Measurements from ENCODE around the gene RHOH. TPM values are rescaled to one million over a fixed set of nuclear protein-coding genes. Genes with fewer than 3 reads are reported as not detected.
A peak's percentile ranks its signal among the peaks of the same experiment; 100 is the strongest.
"Not testable (repeated sequence)": the region's sequence is repeated elsewhere in the genome, so short reads cannot be mapped to it uniquely, and the experiment has no call there.

RHOH gene
- total RNA-seq, 1 experiment from 2014 or later = 74.2 TPM

DNA sequence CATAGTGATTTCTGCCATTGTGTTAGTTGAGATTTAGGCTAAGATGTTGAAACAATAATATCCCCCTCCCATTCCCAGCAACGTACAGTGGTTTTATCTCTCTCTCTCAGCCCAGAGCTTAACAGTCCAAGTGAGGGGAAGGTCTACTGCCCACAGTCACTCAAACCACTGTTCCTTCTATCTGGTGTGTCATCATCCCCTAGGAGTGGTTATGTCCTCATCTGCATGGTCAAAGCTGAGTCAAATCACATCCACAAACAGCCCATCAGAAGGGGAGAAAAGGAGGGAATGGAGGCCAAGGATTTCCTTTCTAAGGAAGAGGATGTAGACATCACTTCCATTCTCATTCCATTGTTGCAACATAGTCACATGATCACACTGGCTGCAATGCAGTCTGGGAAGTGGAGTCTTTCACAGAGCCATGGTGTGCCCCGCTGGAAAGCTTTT is 95.5 kb downstream of the RHOH start:
- no peaks in the 10 kb centered on the region for H3K36me3 ChIP-seq (ENCODE audit: insufficient read depth, low read length, poor library complexity, severe bottlenecking)
- DNase-seq (ENCODE audit: low spot score) = peak; percentile 47
- H3K27ac ChIP-seq (ENCODE audit: low read depth, low read length, poor library complexity, severe bottlenecking) = no peak overlapping the region
- peaks cover 6% of the 10 kb centered on the region for H3K9me3 ChIP-seq (ENCODE audit: low read depth, low read length, poor library complexity, severe bottlenecking)
- ChIA-PET CTCF (no interaction called here), POLR2A (ENCODE audit: low non-redundant PET) (no interaction called here)
- intact Hi-C loops (cut with micrococcal nuclease; ENCODE audit: unreplicated experiment) = no loop called here
- H3K27me3 ChIP-seq (replicated peaks; ENCODE audit: insufficient read depth, low read depth, low read length, poor library complexity) = no peaks in the 10 kb centered on the region
- H3K4me3 ChIP-seq (ENCODE audit: low read depth, low read length, poor library complexity, severe bottlenecking) = no peak overlapping the region
- no TSS peak for BruUV-seq (replicated peaks)
- H3K4me1 ChIP-seq (ENCODE audit: insufficient read depth, low read length, poor library complexity, severe bottlenecking) = peaks cover 3% of the 10 kb centered on the region
- TF ChIP-seq EZH2 (IDR thresholded peaks at IDR 0.05; ENCODE audit: borderline replicate concordance, low read depth, low read length, poor library complexity, severe bottlenecking) = no peak
- TF ChIP-seq, protein P1, sequence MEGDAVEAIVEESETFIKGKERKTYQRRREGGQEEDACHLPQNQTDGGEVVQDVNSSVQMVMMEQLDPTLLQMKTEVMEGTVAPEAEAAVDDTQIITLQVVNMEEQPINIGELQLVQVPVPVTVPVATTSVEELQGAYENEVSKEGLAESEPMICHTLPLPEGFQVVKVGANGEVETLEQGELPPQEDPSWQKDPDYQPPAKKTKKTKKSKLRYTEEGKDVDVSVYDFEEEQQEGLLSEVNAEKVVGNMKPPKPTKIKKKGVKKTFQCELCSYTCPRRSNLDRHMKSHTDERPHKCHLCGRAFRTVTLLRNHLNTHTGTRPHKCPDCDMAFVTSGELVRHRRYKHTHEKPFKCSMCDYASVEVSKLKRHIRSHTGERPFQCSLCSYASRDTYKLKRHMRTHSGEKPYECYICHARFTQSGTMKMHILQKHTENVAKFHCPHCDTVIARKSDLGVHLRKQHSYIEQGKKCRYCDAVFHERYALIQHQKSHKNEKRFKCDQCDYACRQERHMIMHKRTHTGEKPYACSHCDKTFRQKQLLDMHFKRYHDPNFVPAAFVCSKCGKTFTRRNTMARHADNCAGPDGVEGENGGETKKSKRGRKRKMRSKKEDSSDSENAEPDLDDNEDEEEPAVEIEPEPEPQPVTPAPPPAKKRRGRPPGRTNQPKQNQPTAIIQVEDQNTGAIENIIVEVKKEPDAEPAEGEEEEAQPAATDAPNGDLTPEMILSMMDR (conservative IDR thresholded peaks at IDR 0.05; ENCODE audit: low read depth, low read length) = no peak

DNA sequence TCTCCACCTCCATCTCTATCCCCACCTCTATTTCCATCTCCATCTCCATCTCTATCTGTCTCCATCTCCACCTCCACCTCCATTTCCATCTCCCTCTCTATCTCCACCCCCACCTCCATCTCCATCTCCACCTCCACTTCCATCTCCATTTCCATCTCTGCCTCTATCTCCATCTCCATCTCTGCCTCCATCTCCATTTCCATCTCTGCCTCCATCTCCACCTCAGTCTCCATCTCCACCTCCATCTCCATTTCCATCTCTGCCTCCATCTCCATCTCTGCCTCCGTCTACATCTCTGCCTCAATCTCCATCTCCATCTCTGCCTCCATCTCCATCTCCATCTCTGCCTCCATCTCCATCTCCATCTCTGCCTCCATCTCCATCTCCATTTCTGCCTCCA is 97.5 kb downstream of the RHOH start:
- no TSS peak for BruUV-seq (replicated peaks)
- TF ChIP-seq, protein P1 (conservative IDR thresholded peaks at IDR 0.05; ENCODE audit: low read depth, low read length) = no peak
- TF ChIP-seq EZH2 (IDR thresholded peaks at IDR 0.05; ENCODE audit: borderline replicate concordance, low read depth, low read length, poor library complexity, severe bottlenecking) = no peak
- Histone ChIP-seq H3K4me1 (ENCODE audit: insufficient read depth, low read length, poor library complexity, severe bottlenecking) (peaks cover 2% of the 10 kb centered on the region), H3K4me3 (ENCODE audit: low read depth, low read length, poor library complexity, severe bottlenecking) (no peak overlapping the region), H3K36me3 (ENCODE audit: insufficient read depth, low read length, poor library complexity, severe bottlenecking) (no peaks in the 10 kb centered on the region), H3K27ac (ENCODE audit: low read depth, low read length, poor library complexity, severe bottlenecking) (no peak overlapping the region), H3K27me3 (replicated peaks; ENCODE audit: insufficient read depth, low read depth, low read length, poor library complexity) (no peaks in the 10 kb centered on the region), H3K9me3 (ENCODE audit: low read depth, low read length, poor library complexity, severe bottlenecking) (peaks cover 6% of the 10 kb centered on the region)
- ChIA-PET POLR2A (ENCODE audit: low non-redundant PET) (no interaction called here), CTCF (no interaction called here)
- no peak for DNase-seq (ENCODE audit: low spot score)
- intact Hi-C loops (cut with micrococcal nuclease; ENCODE audit: unreplicated experiment) = no loop called here

DNA sequence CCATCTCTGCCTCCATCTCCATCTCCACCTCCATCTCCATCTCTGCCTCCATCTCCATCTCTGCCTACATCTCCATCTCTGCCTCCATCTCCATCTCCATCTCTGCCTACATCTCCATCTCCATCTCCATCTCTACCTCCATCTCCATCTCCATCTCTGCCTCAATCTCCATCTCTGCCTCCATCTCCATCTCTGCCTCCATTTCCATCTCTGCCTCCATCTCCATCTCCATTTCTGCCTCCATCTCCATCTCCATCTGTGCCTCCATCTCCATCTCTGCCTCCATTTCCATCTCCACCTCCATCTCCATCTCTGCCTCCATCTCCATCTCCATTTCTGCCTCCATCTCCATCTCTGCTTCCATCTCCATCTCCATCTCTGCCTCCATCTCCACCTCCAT is 98.2 kb downstream of the RHOH start:
- DNase-seq (ENCODE audit: low spot score); H3K27ac ChIP-seq (ENCODE audit: low read depth, low read length, poor library complexity, severe bottlenecking); H3K27me3 ChIP-seq (replicated peaks; ENCODE audit: insufficient read depth, low read depth, low read length, poor library complexity); POLR2A ChIA-PET (ENCODE audit: low non-redundant PET); H3K36me3 ChIP-seq (ENCODE audit: insufficient read depth, low read length, poor library complexity, severe bottlenecking); H3K4me3 ChIP-seq (ENCODE audit: low read depth, low read length, poor library complexity, severe bottlenecking); BruUV-seq (replicated peaks); CTCF ChIA-PET; intact Hi-C loops (cut with micrococcal nuclease; ENCODE audit: unreplicated experiment); H3K9me3 ChIP-seq (ENCODE audit: low read depth, low read length, poor library complexity, severe bottlenecking); H3K4me1 ChIP-seq (ENCODE audit: insufficient read depth, low read length, poor library complexity, severe bottlenecking): not testable (repeated sequence)

GRCh38 chr4:40295572-40295971 is 98.7 kb downstream of the RHOH start:
- intact Hi-C loops (cut with micrococcal nuclease; ENCODE audit: unreplicated experiment) = no loop called here
- Histone ChIP-seq H3K36me3 (ENCODE audit: insufficient read depth, low read length, poor library complexity, severe bottlenecking) (no peaks in the 10 kb centered on the region), H3K9me3 (ENCODE audit: low read depth, low read length, poor library complexity, severe bottlenecking) (peaks cover 6% of the 10 kb centered on the region), H3K27me3 (replicated peaks; ENCODE audit: insufficient read depth, low read depth, low read length, poor library complexity) (no peaks in the 10 kb centered on the region), H3K4me3 (ENCODE audit: low read depth, low read length, poor library complexity, severe bottlenecking) (no peak overlapping the region), H3K4me1 (ENCODE audit: insufficient read depth, low read length, poor library complexity, severe bottlenecking) (no peaks in the 10 kb centered on the region), H3K27ac (ENCODE audit: low read depth, low read length, poor library complexity, severe bottlenecking) (no peak overlapping the region)
- ChIA-PET CTCF (no interaction called here), POLR2A (ENCODE audit: low non-redundant PET) (no interaction called here)
- BruUV-seq (replicated peaks) = no TSS peak
- TF ChIP-seq, protein P1 (conservative IDR thresholded peaks at IDR 0.05; ENCODE audit: low read depth, low read length) = no peak
- no peak for TF ChIP-seq EZH2 (IDR thresholded peaks at IDR 0.05; ENCODE audit: borderline replicate concordance, low read depth, low read length, poor library complexity, severe bottlenecking)
- no peak for DNase-seq (ENCODE audit: low spot score)

Data from A673 (cell line).